WTC11 (cell line): ENCODE measurements around the gene STK33. TPM values are rescaled to one million over a fixed set of nuclear protein-coding genes. Genes with fewer than 3 reads are reported as not detected.

Source experiments
- ATAC-seq: fragments of 200-7000 bp; cut with Tn5 transposase; 2 replicates; pipeline ENCODE4 v1.10.0; 2021; ENCODE audit warnings: mild to moderate bottlenecking, moderate library complexity
- CTCF ChIA-PET: fragments of 300-600 bp; sonication (Branson Sonifier 250); formaldehyde crosslinking; loops from one replicate; lab custom pipeline; 2021; ENCODE audit warnings: antibody characterized with exemption; lab: Charles Lee
- POLR2A ChIA-PET: fragments of 350-600 bp; sonication (Branson Sonifier 250); formaldehyde crosslinking; loops from one replicate; lab custom pipeline; 2021; ENCODE audit warnings: antibody characterized with exemption; lab: Charles Lee
- DNase-seq: peaks from one replicate; pipeline ENCODE4 v3.0.0; 2021; ENCODE audit warnings: low spot score
- H3K27ac Mint-ChIP-seq: 2 replicates; pipeline ENCODE4 v1.8.0; 2021; ENCODE audit warnings: mixed read lengths
- H3K27me3 Mint-ChIP-seq: 2 replicates; pipeline ENCODE4 v1.8.0; 2021; ENCODE audit warnings: low read depth, mild to moderate bottlenecking, moderate library complexity, mixed read lengths
- H3K36me3 Mint-ChIP-seq: 2 replicates; pipeline ENCODE4 v1.8.0; 2021; ENCODE audit warnings: mixed read lengths
- H3K4me1 Mint-ChIP-seq: 2 replicates; pipeline ENCODE4 v1.8.0; 2022; ENCODE audit warnings: mixed read lengths
- H3K4me3 Mint-ChIP-seq: 2 replicates; pipeline ENCODE4 v1.8.0; 2021; ENCODE audit warnings: mild to moderate bottlenecking, moderate library complexity, mixed read lengths
- H3K9me3 Mint-ChIP-seq: 2 replicates; pipeline ENCODE4 v1.8.0; 2021; ENCODE audit warnings: mixed read lengths
- AFF4 ChIP-seq: sonication (generic); formaldehyde crosslinking; IDR thresholded peaks from 2 replicates; pipeline ENCODE4 v1.8.1; 2023; ENCODE audit warnings: mild to moderate bottlenecking, missing genetic modification reagents, borderline replicate concordance
- ATF2 ChIP-seq: sonication (generic); formaldehyde crosslinking; IDR thresholded peaks from 2 replicates; pipeline ENCODE4 v1.8.1; 2022; ENCODE audit warnings: low read depth, missing genetic modification reagents, borderline replicate concordance
- CBFB ChIP-seq: sonication (generic); formaldehyde crosslinking; IDR thresholded peaks from 2 replicates; pipeline ENCODE4 v1.8.1; 2022; ENCODE audit warnings: mild to moderate bottlenecking, low read depth, missing genetic modification reagents
- GRHL2 ChIP-seq: fragments of 250-450 bp; sonication (Bioruptor Pico); IDR thresholded peaks from 2 replicates; pipeline ENCODE4 v1.8.0; 2022; ENCODE audit warnings: mild to moderate bottlenecking, moderate library complexity; ENCODE audit not compliant: insufficient replicate concordance, severe bottlenecking
- HMGA2 ChIP-seq: fragments of 250-450 bp; sonication (Bioruptor Pico); IDR thresholded peaks from 2 replicates; pipeline ENCODE4 v1.4.0; 2021; ENCODE audit warnings: mild to moderate bottlenecking, moderate library complexity
- JAZF1 ChIP-seq: fragments of 250-450 bp; sonication (Bioruptor Pico); IDR thresholded peaks from 2 replicates; pipeline ENCODE4 v1.9.0; 2021; ENCODE audit warnings: moderate library complexity, mild to moderate bottlenecking, inconsistent platforms
- NFE2L1 ChIP-seq: sonication (generic); formaldehyde crosslinking; IDR thresholded peaks from 2 replicates; pipeline ENCODE4 v1.8.1; 2023; ENCODE audit warnings: missing genetic modification reagents
- NFYB ChIP-seq: sonication (generic); formaldehyde crosslinking; conservative IDR thresholded peaks from 2 replicates; pipeline ENCODE4 v1.8.0; 2022; ENCODE audit warnings: low read depth, missing genetic modification reagents
- NR2C2 ChIP-seq: sonication (generic); formaldehyde crosslinking; IDR thresholded peaks from 2 replicates; pipeline ENCODE4 v1.8.0; 2022; ENCODE audit warnings: mild to moderate bottlenecking, missing genetic modification reagents
- PREB ChIP-seq: sonication (generic); formaldehyde crosslinking; IDR thresholded peaks from 2 replicates; pipeline ENCODE4 v1.8.1; 2022; ENCODE audit warnings: mild to moderate bottlenecking, missing genetic modification reagents, moderate library complexity, borderline replicate concordance
- SOX15 ChIP-seq: fragments of 250-450 bp; sonication (Bioruptor Pico); IDR thresholded peaks from 2 replicates; pipeline ENCODE4 v1.9.0; 2021; ENCODE audit warnings: mild to moderate bottlenecking
- ZNF121 ChIP-seq: sonication (generic); formaldehyde crosslinking; IDR thresholded peaks from 2 replicates; pipeline ENCODE4 v1.8.0; 2023; ENCODE audit warnings: missing genetic modification reagents
- ZNF317 ChIP-seq: sonication (generic); formaldehyde crosslinking; IDR thresholded peaks from 2 replicates; pipeline ENCODE4 v1.8.1; 2023; ENCODE audit warnings: low read depth, mild to moderate bottlenecking, moderate library complexity, missing genetic modification reagents, borderline replicate concordance
- ZNF416 ChIP-seq: fragments of 250-450 bp; sonication (Bioruptor Pico); IDR thresholded peaks from 2 replicates; pipeline ENCODE4 v1.9.0; 2021; ENCODE audit warnings: mild to moderate bottlenecking, inconsistent platforms
- total RNA-seq: library from RNA; stranded (reverse); gene quantifications from 3 replicates; pipeline ENCODE4 v1.2.3, GENCODE V29; 2021
- TF ChIP-seq, protein P1 (sequence below): fragments of 250-450 bp; sonication (Bioruptor Pico); conservative IDR thresholded peaks from 2 replicates; pipeline ENCODE4 v1.9.0; 2021; ENCODE audit warnings: mild to moderate bottlenecking
- TF ChIP-seq, protein P2 (sequence below): sonication (generic); formaldehyde crosslinking; IDR thresholded peaks from 2 replicates; pipeline ENCODE4 v1.8.0; 2022; ENCODE audit warnings: mild to moderate bottlenecking, missing genetic modification reagents
- TF ChIP-seq, protein P3 (sequence below): sonication (generic); formaldehyde crosslinking; IDR thresholded peaks from 2 replicates; pipeline ENCODE4 v1.8.0; 2023; ENCODE audit warnings: missing genetic modification reagents, mild to moderate bottlenecking, borderline replicate concordance
- TF ChIP-seq, protein P4 (sequence below): fragments of 250-450 bp; sonication (Bioruptor Pico); IDR thresholded peaks from 2 replicates; pipeline ENCODE4 v2.1.2; 2022; ENCODE audit warnings: mild to moderate bottlenecking, moderate library complexity

Gene STK33
- total RNA-seq, 1 experiment from 2014 or later, result 13.3 TPM

DNA sequence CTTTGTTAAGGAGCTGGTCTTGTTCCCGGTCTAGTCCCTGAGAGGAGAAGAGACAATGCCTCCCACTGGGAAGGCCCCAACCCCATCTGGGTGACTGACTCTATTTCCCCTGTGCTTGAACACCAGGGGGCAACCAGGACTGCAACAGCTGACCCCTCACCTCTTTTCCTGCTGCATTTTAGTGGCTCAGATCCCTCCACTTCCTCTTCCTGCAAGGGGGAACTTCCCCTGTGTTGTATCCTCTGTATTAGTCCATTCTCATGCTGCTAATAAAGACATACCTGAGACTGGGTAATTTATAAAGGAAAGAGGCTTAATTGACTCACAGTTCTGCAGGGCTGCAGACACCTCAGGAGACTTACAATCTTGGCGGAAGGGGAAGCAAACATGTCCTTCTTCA is 246.1 kb downstream of the STK33 start (continued):
- TF ChIP-seq, protein P1, sequence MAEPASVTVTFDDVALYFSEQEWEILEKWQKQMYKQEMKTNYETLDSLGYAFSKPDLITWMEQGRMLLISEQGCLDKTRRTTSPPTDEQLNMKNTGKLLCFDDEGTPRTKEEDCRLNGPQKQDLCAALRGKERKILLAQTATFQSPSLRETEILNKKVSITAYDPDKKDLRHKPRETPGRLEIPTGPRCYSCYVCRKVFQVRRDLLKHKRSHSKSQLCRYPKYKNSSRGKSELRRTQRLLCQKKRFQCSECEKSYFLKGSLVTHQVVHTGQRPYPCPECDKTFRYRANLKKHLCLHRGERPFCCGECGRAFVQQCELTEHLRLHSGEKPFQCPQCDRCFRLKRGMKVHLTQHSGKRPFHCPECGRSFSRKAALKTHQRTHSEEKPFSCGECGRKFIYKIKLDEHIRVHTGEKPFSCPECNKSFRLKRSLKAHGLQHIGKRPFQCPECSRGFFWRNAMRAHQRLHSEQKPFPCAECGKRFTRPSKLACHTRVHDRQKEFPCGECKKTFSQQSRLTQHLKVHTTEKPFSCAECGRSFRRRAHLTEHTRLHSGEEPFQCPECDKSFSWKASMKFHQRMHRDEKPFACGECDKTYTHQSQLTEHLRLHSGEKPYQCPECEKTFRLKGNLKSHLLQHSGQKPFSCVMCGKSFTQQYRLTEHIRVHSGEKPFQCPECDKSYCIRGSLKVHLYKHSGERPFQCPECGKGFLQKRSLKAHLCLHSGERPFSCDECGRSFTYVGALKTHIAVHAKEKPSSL (CRISPR knock-in tag), result no peak
- TF ChIP-seq NFYB (CRISPR knock-in tag), result no peak
- no peak for TF ChIP-seq ZNF317 (CRISPR knock-in tag)
- no peak for TF ChIP-seq PREB (CRISPR knock-in tag)
- TF ChIP-seq HMGA2 (CRISPR knock-in tag), result no peak
- no peak for TF ChIP-seq GRHL2 (CRISPR knock-in tag)
- no peak for TF ChIP-seq NR2C2 (CRISPR knock-in tag)
- TF ChIP-seq, protein P2, sequence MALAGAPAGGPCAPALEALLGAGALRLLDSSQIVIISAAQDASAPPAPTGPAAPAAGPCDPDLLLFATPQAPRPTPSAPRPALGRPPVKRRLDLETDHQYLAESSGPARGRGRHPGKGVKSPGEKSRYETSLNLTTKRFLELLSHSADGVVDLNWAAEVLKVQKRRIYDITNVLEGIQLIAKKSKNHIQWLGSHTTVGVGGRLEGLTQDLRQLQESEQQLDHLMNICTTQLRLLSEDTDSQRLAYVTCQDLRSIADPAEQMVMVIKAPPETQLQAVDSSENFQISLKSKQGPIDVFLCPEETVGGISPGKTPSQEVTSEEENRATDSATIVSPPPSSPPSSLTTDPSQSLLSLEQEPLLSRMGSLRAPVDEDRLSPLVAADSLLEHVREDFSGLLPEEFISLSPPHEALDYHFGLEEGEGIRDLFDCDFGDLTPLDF (CRISPR knock-in tag), result no peak
- TF ChIP-seq ATF2 (CRISPR knock-in tag), result no peak
- no peak for TF ChIP-seq JAZF1 (CRISPR knock-in tag)
- no peak for TF ChIP-seq AFF4 (CRISPR knock-in tag)
- no peak for TF ChIP-seq CBFB (CRISPR knock-in tag)
- no peak for TF ChIP-seq ZNF416 (CRISPR knock-in tag)
- no peak for TF ChIP-seq NFE2L1

DNA sequence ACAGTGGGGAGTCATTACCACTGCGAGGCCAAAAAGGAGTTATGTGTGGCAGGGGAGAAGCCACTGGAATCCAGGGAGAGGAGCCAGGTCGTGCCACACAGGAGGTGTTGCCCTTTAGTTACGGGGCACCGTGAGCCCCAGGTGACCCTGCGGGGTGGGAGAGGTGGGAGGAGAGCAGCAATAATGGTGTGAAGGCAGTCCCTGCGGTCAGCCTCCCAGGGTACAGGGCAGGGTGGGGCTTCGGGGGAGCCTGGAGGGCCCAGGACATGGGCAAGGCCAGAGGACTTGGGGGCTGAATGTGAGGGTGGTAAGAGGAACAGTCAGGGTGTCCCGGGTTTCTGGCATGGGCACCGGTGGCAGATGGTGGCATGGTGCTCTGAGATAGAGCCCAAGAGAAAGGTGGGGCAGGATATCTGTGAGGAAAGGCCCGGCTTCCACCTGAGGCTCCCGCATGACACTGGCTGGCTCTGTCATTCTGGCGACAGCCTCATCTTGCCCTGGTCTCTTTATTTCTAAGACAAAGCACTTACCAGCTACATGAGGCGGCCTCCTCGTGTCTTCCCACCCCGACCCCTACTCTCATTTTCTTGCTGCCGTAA is 247.8 kb downstream of the STK33 start:
- H3K27me3 Mint-ChIP-seq, result no peaks in the 10 kb centered on the region; the same call in 1 of the 2 replicates
- TF ChIP-seq, protein P3, sequence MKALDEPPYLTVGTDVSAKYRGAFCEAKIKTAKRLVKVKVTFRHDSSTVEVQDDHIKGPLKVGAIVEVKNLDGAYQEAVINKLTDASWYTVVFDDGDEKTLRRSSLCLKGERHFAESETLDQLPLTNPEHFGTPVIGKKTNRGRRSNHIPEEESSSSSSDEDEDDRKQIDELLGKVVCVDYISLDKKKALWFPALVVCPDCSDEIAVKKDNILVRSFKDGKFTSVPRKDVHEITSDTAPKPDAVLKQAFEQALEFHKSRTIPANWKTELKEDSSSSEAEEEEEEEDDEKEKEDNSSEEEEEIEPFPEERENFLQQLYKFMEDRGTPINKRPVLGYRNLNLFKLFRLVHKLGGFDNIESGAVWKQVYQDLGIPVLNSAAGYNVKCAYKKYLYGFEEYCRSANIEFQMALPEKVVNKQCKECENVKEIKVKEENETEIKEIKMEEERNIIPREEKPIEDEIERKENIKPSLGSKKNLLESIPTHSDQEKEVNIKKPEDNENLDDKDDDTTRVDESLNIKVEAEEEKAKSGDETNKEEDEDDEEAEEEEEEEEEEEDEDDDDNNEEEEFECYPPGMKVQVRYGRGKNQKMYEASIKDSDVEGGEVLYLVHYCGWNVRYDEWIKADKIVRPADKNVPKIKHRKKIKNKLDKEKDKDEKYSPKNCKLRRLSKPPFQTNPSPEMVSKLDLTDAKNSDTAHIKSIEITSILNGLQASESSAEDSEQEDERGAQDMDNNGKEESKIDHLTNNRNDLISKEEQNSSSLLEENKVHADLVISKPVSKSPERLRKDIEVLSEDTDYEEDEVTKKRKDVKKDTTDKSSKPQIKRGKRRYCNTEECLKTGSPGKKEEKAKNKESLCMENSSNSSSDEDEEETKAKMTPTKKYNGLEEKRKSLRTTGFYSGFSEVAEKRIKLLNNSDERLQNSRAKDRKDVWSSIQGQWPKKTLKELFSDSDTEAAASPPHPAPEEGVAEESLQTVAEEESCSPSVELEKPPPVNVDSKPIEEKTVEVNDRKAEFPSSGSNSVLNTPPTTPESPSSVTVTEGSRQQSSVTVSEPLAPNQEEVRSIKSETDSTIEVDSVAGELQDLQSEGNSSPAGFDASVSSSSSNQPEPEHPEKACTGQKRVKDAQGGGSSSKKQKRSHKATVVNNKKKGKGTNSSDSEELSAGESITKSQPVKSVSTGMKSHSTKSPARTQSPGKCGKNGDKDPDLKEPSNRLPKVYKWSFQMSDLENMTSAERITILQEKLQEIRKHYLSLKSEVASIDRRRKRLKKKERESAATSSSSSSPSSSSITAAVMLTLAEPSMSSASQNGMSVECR (CRISPR knock-in tag), result no peak
- TF ChIP-seq, protein P4, sequence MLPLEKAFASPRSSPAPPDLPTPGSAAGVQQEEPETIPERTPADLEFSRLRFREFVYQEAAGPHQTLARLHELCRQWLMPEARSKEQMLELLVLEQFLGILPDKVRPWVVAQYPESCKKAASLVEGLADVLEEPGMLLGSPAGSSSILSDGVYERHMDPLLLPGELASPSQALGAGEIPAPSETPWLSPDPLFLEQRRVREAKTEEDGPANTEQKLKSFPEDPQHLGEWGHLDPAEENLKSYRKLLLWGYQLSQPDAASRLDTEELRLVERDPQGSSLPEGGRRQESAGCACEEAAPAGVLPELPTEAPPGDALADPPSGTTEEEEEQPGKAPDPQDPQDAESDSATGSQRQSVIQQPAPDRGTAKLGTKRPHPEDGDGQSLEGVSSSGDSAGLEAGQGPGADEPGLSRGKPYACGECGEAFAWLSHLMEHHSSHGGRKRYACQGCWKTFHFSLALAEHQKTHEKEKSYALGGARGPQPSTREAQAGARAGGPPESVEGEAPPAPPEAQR (CRISPR knock-in tag), result no peak
- TF ChIP-seq SOX15 (CRISPR knock-in tag), result no peak
- TF ChIP-seq ZNF121 (CRISPR knock-in tag), result no peak

More for the DNA sequence above, 247.8 kb downstream of the STK33 start:
- POLR2A ChIA-PET, result no interaction called here
- H3K4me1 Mint-ChIP-seq, result peaks cover 19% of the 10 kb centered on the region
- CTCF ChIA-PET, result interaction anchor here (1.8 kb wide), 1 partner anchor 8 kb away, joined by 9 read pairs; no protein-coding TSS in a partner anchor
- no peak overlapping the region for H3K4me3 Mint-ChIP-seq
- H3K9me3 Mint-ChIP-seq, result peaks cover 9% of the 10 kb centered on the region
- no peak for ATAC-seq
- no peak overlapping the region for H3K27ac Mint-ChIP-seq
- DNase-seq, result no peak
- no peaks in the 10 kb centered on the region for H3K36me3 Mint-ChIP-seq
